ENCODE measurements around the gene SLC25A12.
"Not testable (repeated sequence)": the region's sequence is repeated elsewhere in the genome, so short reads cannot be mapped to it uniquely, and the experiment has no call there.

Gene SLC25A12

GRCh38 chr2:171837736-171838135 is 56.3 kb downstream of the SLC25A12 start:
- DNase-seq: no peak
- in situ Hi-C loops (cut with HindIII; ENCODE audit: low pct_ligation_motif_present, low pct_unique_long_range_greater_than_20kb, low sequenced_read_pairs): no loop called here

GRCh38 chr2:171836146-171836910 is 57.7 kb downstream of the SLC25A12 start:
- DNase-seq: no peak
- in situ Hi-C loops (cut with HindIII; ENCODE audit: low pct_ligation_motif_present, low pct_unique_long_range_greater_than_20kb, low sequenced_read_pairs): no loop called here

DNA sequence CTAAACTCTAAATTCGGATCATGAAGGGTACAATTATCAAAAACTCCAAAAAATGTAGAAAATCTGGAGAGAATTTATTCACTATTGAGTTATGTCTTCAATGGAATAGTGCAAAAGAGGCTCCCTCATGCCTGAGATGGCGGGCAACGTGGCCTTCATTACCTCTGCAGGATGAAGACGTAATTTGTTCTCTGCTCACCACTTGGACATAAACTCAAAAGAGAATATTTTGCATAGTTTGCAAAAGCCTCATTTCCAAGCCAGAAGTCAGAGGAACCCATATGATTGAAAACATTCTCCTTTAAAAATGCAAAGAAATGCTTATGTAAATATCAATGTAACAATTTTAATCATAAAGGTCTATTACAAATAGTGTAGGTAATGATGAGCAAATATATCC is 58.7 kb downstream of the SLC25A12 start:
- no peak for DNase-seq
- in situ Hi-C loops (cut with HindIII; ENCODE audit: low pct_ligation_motif_present, low pct_unique_long_range_greater_than_20kb, low sequenced_read_pairs): no loop called here

- in situ Hi-C loops (cut with HindIII; ENCODE audit: low pct_ligation_motif_present, low pct_unique_long_range_greater_than_20kb, low sequenced_read_pairs): no loop called here
- no peak for DNase-seq
Measured at GRCh38 chr2:171834286-171834685, 59.8 kb downstream of the SLC25A12 start.

DNA sequence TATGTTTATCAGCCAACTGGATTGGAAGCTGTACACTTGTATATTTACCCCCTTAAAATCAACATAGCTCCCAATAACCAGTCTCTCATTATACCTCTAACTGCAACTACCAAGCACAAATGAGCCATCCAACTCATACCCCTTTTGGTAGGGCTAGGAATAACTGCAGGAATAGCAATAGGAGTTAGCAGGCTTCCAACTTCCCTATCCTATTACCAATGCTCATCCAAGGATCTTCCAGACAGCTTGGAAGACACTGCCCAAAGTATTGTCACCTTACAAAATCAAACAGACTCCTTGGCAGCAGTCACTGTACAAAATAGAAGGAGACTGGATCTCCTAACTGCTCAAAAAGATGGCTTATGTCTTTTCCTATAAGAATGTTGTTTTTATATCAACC is 61.6 kb downstream of the SLC25A12 start:
- no peak for DNase-seq
- in situ Hi-C loops (cut with HindIII; ENCODE audit: low pct_ligation_motif_present, low pct_unique_long_range_greater_than_20kb, low sequenced_read_pairs): no loop called here

DNA sequence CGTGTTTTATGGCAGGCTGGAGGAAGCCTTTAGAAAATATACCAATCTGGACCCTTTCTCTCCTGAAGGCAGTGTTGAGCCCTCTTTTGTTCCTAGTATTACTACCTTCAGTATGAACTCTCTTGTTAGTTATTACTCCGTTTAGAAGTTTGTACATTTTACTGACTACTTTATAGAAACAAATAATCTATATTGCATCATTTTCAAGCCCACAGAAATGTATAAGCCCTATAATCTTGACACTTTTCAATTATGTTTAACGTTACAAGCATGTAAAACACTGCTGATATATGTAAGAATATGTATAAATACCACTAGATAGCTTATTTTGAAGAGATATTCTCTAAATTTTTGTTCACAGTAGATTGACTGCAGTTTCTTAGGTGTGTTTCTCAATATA is 64.0 kb downstream of the SLC25A12 start:
- in situ Hi-C loops (cut with HindIII; ENCODE audit: low pct_ligation_motif_present, low pct_unique_long_range_greater_than_20kb, low sequenced_read_pairs): no loop called here
- no peak for DNase-seq

DNA sequence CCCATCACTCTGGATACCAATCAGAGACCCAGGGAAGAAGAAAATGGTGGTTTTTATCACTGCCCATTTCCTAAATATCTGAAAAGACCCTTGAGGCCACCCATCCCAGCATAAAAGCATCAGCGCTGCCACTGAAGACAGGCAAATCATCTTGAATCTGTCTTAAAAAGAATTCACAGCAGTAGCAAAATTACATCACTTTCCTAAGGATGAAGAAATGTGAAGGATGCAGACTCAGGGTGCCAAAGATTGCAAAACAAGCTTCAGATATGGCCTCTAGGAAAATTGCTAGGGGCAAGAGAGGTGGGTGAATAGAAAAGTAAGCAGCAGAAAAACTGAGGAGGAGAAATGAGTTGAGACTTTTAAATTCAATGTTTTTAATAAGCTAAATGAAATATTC is 70.0 kb downstream of the SLC25A12 start:
- no peak for DNase-seq
- in situ Hi-C loops (cut with HindIII; ENCODE audit: low pct_ligation_motif_present, low pct_unique_long_range_greater_than_20kb, low sequenced_read_pairs): no loop called here

GRCh38 chr2:171822525-171823322 is 71.3 kb downstream of the SLC25A12 start:
- DNase-seq: no peak
- in situ Hi-C loops (cut with HindIII; ENCODE audit: low pct_ligation_motif_present, low pct_unique_long_range_greater_than_20kb, low sequenced_read_pairs): no loop called here

DNA sequence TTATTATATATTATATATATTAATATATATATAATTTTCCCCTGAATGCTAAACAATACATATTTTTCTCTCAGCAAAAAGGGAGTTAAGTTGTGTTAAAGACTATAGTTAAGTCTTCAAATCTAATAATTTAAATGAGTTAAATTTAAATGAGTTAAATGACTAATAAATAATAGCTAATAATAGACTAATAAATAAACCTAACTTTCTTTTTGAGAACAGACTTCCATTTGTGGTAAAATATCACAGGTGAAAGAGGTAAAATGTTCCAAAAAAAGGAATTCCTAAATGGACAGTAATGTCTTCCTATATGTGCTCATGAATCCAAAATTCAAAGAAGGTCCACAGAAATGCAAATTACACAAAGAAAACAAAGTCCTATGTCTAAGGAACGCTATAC is 74.6 kb downstream of the SLC25A12 start:
- DNase-seq: no peak
- in situ Hi-C loops (cut with HindIII; ENCODE audit: low pct_ligation_motif_present, low pct_unique_long_range_greater_than_20kb, low sequenced_read_pairs): no loop called here

DNA sequence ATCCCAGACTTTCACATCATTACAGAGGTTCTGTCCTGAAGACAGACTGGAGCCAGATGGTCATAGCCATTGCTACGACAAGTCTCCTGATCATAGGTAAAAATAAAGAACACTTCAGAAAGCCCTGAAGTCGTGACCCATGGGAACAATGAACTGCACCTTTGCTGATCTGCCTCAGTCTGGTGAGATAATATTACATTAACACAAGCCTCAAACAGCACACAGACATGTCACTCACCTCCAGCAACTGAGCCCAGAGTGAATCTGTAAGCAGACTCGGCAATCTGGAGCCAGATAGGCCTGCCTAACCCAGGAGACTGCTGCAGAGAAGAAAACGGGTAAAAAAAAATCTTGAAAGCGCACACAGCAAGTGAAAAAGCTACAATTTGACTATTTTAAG is 79.2 kb downstream of the SLC25A12 start:
- in situ Hi-C loops (cut with HindIII; ENCODE audit: low pct_ligation_motif_present, low pct_unique_long_range_greater_than_20kb, low sequenced_read_pairs): no loop called here
- no peak for DNase-seq

GRCh38 chr2:171814174-171814573 is 79.9 kb downstream of the SLC25A12 start:
- no peak for DNase-seq
- in situ Hi-C loops (cut with HindIII; ENCODE audit: low pct_ligation_motif_present, low pct_unique_long_range_greater_than_20kb, low sequenced_read_pairs): no loop called here

- DNase-seq: no peak
- in situ Hi-C loops (cut with HindIII; ENCODE audit: low pct_ligation_motif_present, low pct_unique_long_range_greater_than_20kb, low sequenced_read_pairs): no loop called here
Measured at GRCh38 chr2:171813729-171814128, 80.3 kb downstream of the SLC25A12 start.

- no peak for DNase-seq
- in situ Hi-C loops (cut with HindIII; ENCODE audit: low pct_ligation_motif_present, low pct_unique_long_range_greater_than_20kb, low sequenced_read_pairs): no loop called here
Measured at GRCh38 chr2:171813126-171813525, 80.9 kb downstream of the SLC25A12 start.

DNA sequence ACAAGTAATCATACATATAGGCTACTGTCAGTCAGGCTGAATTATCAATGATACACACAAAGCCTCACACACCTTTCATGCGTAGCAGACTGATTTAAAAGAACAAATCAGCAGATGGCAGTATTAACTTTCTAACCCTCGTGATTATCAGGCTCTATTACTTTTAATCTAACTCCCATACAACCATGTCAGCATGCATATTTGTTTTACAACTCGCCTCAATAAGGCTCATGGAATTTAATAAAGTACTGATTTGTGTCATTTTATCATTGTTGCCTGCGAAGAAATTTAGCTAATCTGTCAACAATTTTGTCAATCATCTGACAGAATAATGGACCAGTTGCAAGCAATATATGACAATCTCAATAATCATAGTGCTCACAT is 82.8 kb downstream of the SLC25A12 start:
- DNase-seq: peak; percentile 61
- in situ Hi-C loops (cut with HindIII; ENCODE audit: low pct_ligation_motif_present, low pct_unique_long_range_greater_than_20kb, low sequenced_read_pairs): no loop called here

- in situ Hi-C loops (cut with HindIII; ENCODE audit: low pct_ligation_motif_present, low pct_unique_long_range_greater_than_20kb, low sequenced_read_pairs): no loop called here
- no peak for DNase-seq
Measured at GRCh38 chr2:171810422-171811244, 83.4 kb downstream of the SLC25A12 start.

GRCh38 chr2:171808885-171809284 is 85.2 kb downstream of the SLC25A12 start:
- DNase-seq; in situ Hi-C loops (cut with HindIII; ENCODE audit: low pct_ligation_motif_present, low pct_unique_long_range_greater_than_20kb, low sequenced_read_pairs): not testable (repeated sequence)

GRCh38 chr2:171807831-171808393 is 86.1 kb downstream of the SLC25A12 start:
- in situ Hi-C loops (cut with HindIII; ENCODE audit: low pct_ligation_motif_present, low pct_unique_long_range_greater_than_20kb, low sequenced_read_pairs): no loop called here

GRCh38 chr2:171807119-171807518 is 86.9 kb downstream of the SLC25A12 start:
- in situ Hi-C loops (cut with HindIII; ENCODE audit: low pct_ligation_motif_present, low pct_unique_long_range_greater_than_20kb, low sequenced_read_pairs): no loop called here
- DNase-seq: no peak

More at GRCh38 chr2:171807831-171808393, 86.1 kb downstream of the SLC25A12 start:
- no peak for DNase-seq

DNA sequence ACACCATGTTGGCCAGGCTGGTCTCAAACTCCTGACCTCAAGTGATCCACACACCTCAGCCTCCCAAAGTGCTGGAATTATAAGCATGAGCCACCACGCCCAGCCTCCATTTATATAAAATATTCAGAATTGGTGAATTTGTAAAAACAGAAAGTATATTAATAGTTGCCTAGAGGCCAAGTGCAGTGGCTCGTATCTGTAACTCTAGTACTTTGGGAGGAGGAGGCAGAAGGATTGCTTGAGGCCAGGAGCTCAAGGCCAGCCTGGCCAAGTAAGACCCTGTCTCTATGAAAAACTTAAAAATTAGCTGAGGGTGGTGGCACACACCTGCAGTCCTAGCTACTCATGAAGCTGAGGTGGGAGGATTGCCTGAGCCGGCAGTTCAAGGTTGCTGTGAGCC is 89.6 kb downstream of the SLC25A12 start:
- in situ Hi-C loops (cut with HindIII; ENCODE audit: low pct_ligation_motif_present, low pct_unique_long_range_greater_than_20kb, low sequenced_read_pairs): no loop called here
- no peak for DNase-seq
